ENCODE data around the gene AJAP1. TPM values are rescaled to one million over a fixed set of nuclear protein-coding genes. Genes with fewer than 3 reads are reported as not detected.
A peak's percentile ranks its signal among the peaks of the same experiment; 100 is the strongest.

The AJAP1 gene
- total and polyA plus RNA-seq, 9 donors: 0.37 to 1.3 (median 0.74) TPM

- Histone ChIP-seq H3K36me3 (ENCODE audit: control insufficient read depth, insufficient read depth, low read length) (no peaks in the 10 kb centered on the region), H3K9me3 (replicated peaks; ENCODE audit: control insufficient read depth, low read depth, low read length) (no peaks in the 10 kb centered on the region), H3K4me1 (ENCODE audit: control insufficient read depth, insufficient read depth, low read length) (peaks cover 21% of the 10 kb centered on the region), H3K27me3 (ENCODE audit: control insufficient read depth, insufficient read depth, low read length) (peaks cover 20% of the 10 kb centered on the region), H3K4me3 (ENCODE audit: low read length) (no peak overlapping the region), H3K27ac (ENCODE audit: low read length) (no peak overlapping the region)
- WGBS (ENCODE audit: insufficient coverage): 31% methylated on average over 12 of the region's 14 CpGs
- peak; percentile 96 for DNase-seq
These were observed 146.9 kb downstream of the AJAP1 start for GRCh38 chr1:4801192-4801924.

GRCh38 chr1:4802024-4802423, 147.6 kb downstream of the AJAP1 start:
- peaks cover 15% of the 10 kb centered on the region for H3K4me1 ChIP-seq (ENCODE audit: control insufficient read depth, insufficient read depth, low read length)
- no peak overlapping the region for H3K4me3 ChIP-seq (ENCODE audit: low read length)
- no peaks in the 10 kb centered on the region for H3K9me3 ChIP-seq (replicated peaks; ENCODE audit: control insufficient read depth, low read depth, low read length)
- H3K36me3 ChIP-seq (ENCODE audit: control insufficient read depth, insufficient read depth, low read length): no peaks in the 10 kb centered on the region
- H3K27ac ChIP-seq (ENCODE audit: low read length): no peak overlapping the region
- no peak for DNase-seq
- 40% methylated on average over 1 of the region's 6 CpGs for WGBS (ENCODE audit: insufficient coverage)
- peaks cover 20% of the 10 kb centered on the region for H3K27me3 ChIP-seq (ENCODE audit: control insufficient read depth, insufficient read depth, low read length)

- Histone ChIP-seq H3K4me3 (ENCODE audit: low read length) (no peak overlapping the region), H3K9me3 (replicated peaks; ENCODE audit: control insufficient read depth, low read depth, low read length) (no peaks in the 10 kb centered on the region), H3K27me3 (ENCODE audit: control insufficient read depth, insufficient read depth, low read length) (peaks cover 18% of the 10 kb centered on the region), H3K4me1 (ENCODE audit: control insufficient read depth, insufficient read depth, low read length) (peaks cover 14% of the 10 kb centered on the region), H3K36me3 (ENCODE audit: control insufficient read depth, insufficient read depth, low read length) (no peaks in the 10 kb centered on the region), H3K27ac (ENCODE audit: low read length) (no peak overlapping the region)
- no peak for DNase-seq
These were observed 148.9 kb downstream of the AJAP1 start for GRCh38 chr1:4803335-4803734.

- Histone ChIP-seq H3K36me3 (ENCODE audit: control insufficient read depth, insufficient read depth, low read length) (no peaks in the 10 kb centered on the region), H3K9me3 (replicated peaks; ENCODE audit: control insufficient read depth, low read depth, low read length) (no peaks in the 10 kb centered on the region), H3K4me3 (ENCODE audit: low read length) (no peak overlapping the region), H3K4me1 (ENCODE audit: control insufficient read depth, insufficient read depth, low read length) (peaks cover 12% of the 10 kb centered on the region), H3K27me3 (ENCODE audit: control insufficient read depth, insufficient read depth, low read length) (peaks cover 6% of the 10 kb centered on the region), H3K27ac (ENCODE audit: low read length) (no peak overlapping the region)
- DNase-seq: no peak
- no CpG with 5 or more reads among the region's 2 CpGs for WGBS (ENCODE audit: insufficient coverage)
These were observed 151.6 kb downstream of the AJAP1 start for GRCh38 chr1:4805987-4806386.

- H3K4me1 ChIP-seq (ENCODE audit: control insufficient read depth, insufficient read depth, low read length): no peaks in the 10 kb centered on the region
- 100% methylated on average over 1 of the region's 1 CpG for WGBS (ENCODE audit: insufficient coverage)
- DNase-seq: no peak
- H3K4me3 ChIP-seq (ENCODE audit: low read length): no peak overlapping the region
- H3K36me3 ChIP-seq (ENCODE audit: control insufficient read depth, insufficient read depth, low read length): no peaks in the 10 kb centered on the region
- H3K27ac ChIP-seq (ENCODE audit: low read length): no peak overlapping the region
- peaks cover 5% of the 10 kb centered on the region for H3K9me3 ChIP-seq (replicated peaks; ENCODE audit: control insufficient read depth, low read depth, low read length)
- H3K27me3 ChIP-seq (ENCODE audit: control insufficient read depth, insufficient read depth, low read length): peaks cover 9% of the 10 kb centered on the region
These were observed 166.1 kb downstream of the AJAP1 start for GRCh38 chr1:4820543-4820942.

GRCh38 chr1:4825800-4826450, 171.5 kb downstream of the AJAP1 start:
- Histone ChIP-seq H3K27ac (ENCODE audit: low read length) (no peak overlapping the region), H3K27me3 (ENCODE audit: control insufficient read depth, insufficient read depth, low read length) (peaks cover 6% of the 10 kb centered on the region), H3K4me3 (ENCODE audit: low read length) (no peak overlapping the region), H3K4me1 (ENCODE audit: control insufficient read depth, insufficient read depth, low read length) (peaks cover 10% of the 10 kb centered on the region), H3K9me3 (replicated peaks; ENCODE audit: control insufficient read depth, low read depth, low read length) (peaks cover 5% of the 10 kb centered on the region), H3K36me3 (ENCODE audit: control insufficient read depth, insufficient read depth, low read length) (no peaks in the 10 kb centered on the region)
- DNase-seq: peak; percentile 71
- WGBS (ENCODE audit: insufficient coverage): 52% methylated on average over 5 of the region's 5 CpGs

- peak; percentile 9 for DNase-seq
These were observed 176.3 kb downstream of the AJAP1 start for GRCh38 chr1:4830707-4831106.

GRCh38 chr1:4836574-4836973, 182.2 kb downstream of the AJAP1 start:
- H3K4me3 ChIP-seq (ENCODE audit: low read length): no peak overlapping the region
- no peaks in the 10 kb centered on the region for H3K36me3 ChIP-seq (ENCODE audit: control insufficient read depth, insufficient read depth, low read length)
- no peak for DNase-seq
- WGBS (ENCODE audit: insufficient coverage): no CpG with 5 or more reads among the region's 2 CpGs
- no peaks in the 10 kb centered on the region for H3K9me3 ChIP-seq (replicated peaks; ENCODE audit: control insufficient read depth, low read depth, low read length)
- H3K4me1 ChIP-seq (ENCODE audit: control insufficient read depth, insufficient read depth, low read length): no peaks in the 10 kb centered on the region
- H3K27me3 ChIP-seq (ENCODE audit: control insufficient read depth, insufficient read depth, low read length): peaks cover 2% of the 10 kb centered on the region
- no peak overlapping the region for H3K27ac ChIP-seq (ENCODE audit: low read length)

More at GRCh38 chr1:4830707-4831106, 176.3 kb downstream of the AJAP1 start:
- peaks cover 5% of the 10 kb centered on the region for H3K27me3 ChIP-seq (ENCODE audit: control insufficient read depth, insufficient read depth, low read length)
- no peaks in the 10 kb centered on the region for H3K36me3 ChIP-seq (ENCODE audit: control insufficient read depth, insufficient read depth, low read length)
- H3K4me3 ChIP-seq (ENCODE audit: low read length): no peak overlapping the region
- no peaks in the 10 kb centered on the region for H3K9me3 ChIP-seq (replicated peaks; ENCODE audit: control insufficient read depth, low read depth, low read length)
- H3K4me1 ChIP-seq (ENCODE audit: control insufficient read depth, insufficient read depth, low read length): peaks cover 12% of the 10 kb centered on the region
- H3K27ac ChIP-seq (ENCODE audit: low read length): no peak overlapping the region
- 0% methylated on average over 1 of the region's 6 CpGs for WGBS (ENCODE audit: insufficient coverage)

GRCh38 chr1:4837031-4837600, 182.7 kb downstream of the AJAP1 start:
- Histone ChIP-seq H3K9me3 (replicated peaks; ENCODE audit: control insufficient read depth, low read depth, low read length) (no peaks in the 10 kb centered on the region), H3K4me3 (ENCODE audit: low read length) (no peak overlapping the region), H3K27ac (ENCODE audit: low read length) (no peak overlapping the region), H3K4me1 (ENCODE audit: control insufficient read depth, insufficient read depth, low read length) (no peaks in the 10 kb centered on the region), H3K36me3 (ENCODE audit: control insufficient read depth, insufficient read depth, low read length) (no peaks in the 10 kb centered on the region), H3K27me3 (ENCODE audit: control insufficient read depth, insufficient read depth, low read length) (peaks cover 2% of the 10 kb centered on the region)
- DNase-seq: no peak
- 54% methylated on average over 4 of the region's 4 CpGs for WGBS (ENCODE audit: insufficient coverage)

- no peak overlapping the region for H3K27ac ChIP-seq (ENCODE audit: low read length)
- no peaks in the 10 kb centered on the region for H3K4me1 ChIP-seq (ENCODE audit: control insufficient read depth, insufficient read depth, low read length)
- WGBS (ENCODE audit: insufficient coverage): 59% methylated on average over 6 of the region's 8 CpGs
- H3K36me3 ChIP-seq (ENCODE audit: control insufficient read depth, insufficient read depth, low read length): no peaks in the 10 kb centered on the region
- DNase-seq: no peak
- H3K9me3 ChIP-seq (replicated peaks; ENCODE audit: control insufficient read depth, low read depth, low read length): no peaks in the 10 kb centered on the region
- no peak overlapping the region for H3K4me3 ChIP-seq (ENCODE audit: low read length)
- peaks cover 2% of the 10 kb centered on the region for H3K27me3 ChIP-seq (ENCODE audit: control insufficient read depth, insufficient read depth, low read length)
These were observed 183.3 kb downstream of the AJAP1 start for GRCh38 chr1:4837752-4838151.
